Naive thymus-derived CD8-positive, alpha-beta T cell (primary cell): Measurements from ENCODE around the gene PRODH2. TPM values are rescaled to one million over a fixed set of nuclear protein-coding genes. Genes with fewer than 3 reads are reported as not detected.
A peak's percentile ranks its signal among the peaks of the same experiment; 100 is the strongest.

Experiments
- ATAC-seq, 2 donors: fragments of 150-1000 bp; cut with Tn5 transposase in 1 of 2; sonication (Bioruptor Pico), chemical (Tn5 transposase) in 1 of 2; 1 replicate in 1 of 2; 2 replicates in 1 of 2; pipeline ENCODE4 v1.10.0; 2021; ENCODE audit warnings: mild to moderate bottlenecking in 2 of 2, moderate library complexity in 2 of 2
- POLR2A ChIA-PET: fragments of 350-600 bp; sonication (Branson Sonifier 250); formaldehyde crosslinking; loops from one replicate; lab custom pipeline; 2021; ENCODE audit warnings: antibody characterized with exemption; lab: Charles Lee
- DNase-seq, 10 donors: peaks; one replicate each; pipeline versions ENCODE4 v3.0.0 to v3.0.0-alpha.2; 2020 to 2022
- H3K27ac Mint-ChIP-seq, 10 donors: one replicate each; pipeline ENCODE4 v1.8.0; 2020 to 2022; ENCODE audit warnings: mild to moderate bottlenecking in 10 of 10, mixed read lengths in 10 of 10, moderate library complexity in 4 of 10, inconsistent platforms in 1 of 10
- H3K27me3 Mint-ChIP-seq, 5 donors: one replicate each; pipeline ENCODE4 v1.8.0; 2021 to 2022; ENCODE audit warnings: mixed read lengths in 5 of 5
- H3K36me3 Mint-ChIP-seq, 3 donors: one replicate each; pipeline ENCODE4 v1.8.0; 2020 to 2022; ENCODE audit warnings: mixed read lengths in 3 of 3, mild to moderate bottlenecking in 2 of 3, inconsistent platforms in 1 of 3
- H3K4me1 Mint-ChIP-seq, 4 donors: one replicate each; pipeline ENCODE4 v1.8.0; 2021 to 2022; ENCODE audit warnings: mixed read lengths in 4 of 4
- H3K4me3 Mint-ChIP-seq, 10 donors: one replicate each; pipeline ENCODE4 v1.8.0; 2020 to 2022; ENCODE audit warnings: mild to moderate bottlenecking in 10 of 10, mixed read lengths in 10 of 10, moderate library complexity in 6 of 10, inconsistent platforms in 1 of 10
- H3K9me3 Mint-ChIP-seq, 9 donors: one replicate each; pipeline ENCODE4 v1.8.0; 2020 to 2022; ENCODE audit warnings: mixed read lengths in 9 of 9, mild to moderate bottlenecking in 3 of 9, inconsistent platforms in 1 of 9, moderate library complexity in 1 of 9
- polyA plus RNA-seq, 3 donors: library from polyadenylated mRNA; unstranded; fragments of 300-500 nt; fragmentation: Illumina TruSeq; gene quantifications; one replicate each; pipeline ENCODE4 v1.2.3, GENCODE V29; 2021
- total RNA-seq, 8 experiments: library from RNA in 2 of 8; stranded (reverse) in 2 of 8; gene quantifications; one replicate each; pipeline ENCODE4 v1.2.3 and lab custom pipeline; 2021 to 2026

Gene PRODH2
- total and polyA plus RNA-seq, 5 experiments from 2014 or later: not detected

DNA sequence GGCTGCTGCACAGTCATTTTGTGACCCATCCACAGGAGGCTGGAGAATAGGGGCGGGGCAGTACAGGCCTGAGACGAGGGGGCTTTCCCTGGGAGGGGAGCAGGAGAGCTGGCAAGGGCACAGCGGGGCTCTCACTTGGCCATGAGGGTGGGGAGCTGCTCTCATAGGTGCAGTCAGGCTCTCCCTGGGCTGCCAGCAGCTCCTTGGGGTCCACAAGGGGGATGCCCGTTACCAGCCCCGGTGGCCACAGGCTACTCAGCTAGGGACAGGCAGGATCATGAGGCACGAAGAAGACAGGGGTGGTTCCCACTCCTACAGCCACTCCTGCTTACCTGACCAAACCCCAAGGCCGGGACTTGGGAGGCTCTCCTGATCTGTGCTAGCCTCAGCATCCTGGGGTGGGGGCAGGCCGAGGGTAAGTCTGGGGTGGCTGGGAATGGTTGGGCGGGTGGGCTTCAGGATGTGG is 20.8 kb downstream of the PRODH2 start:
- DNase-seq: no peak
- peaks cover 0 to 4% (median 3%) of the 10 kb centered on the region in 4 donors for H3K4me1 Mint-ChIP-seq
- peak overlapping the region in 1 of 10 donors; percentile 71 for H3K27ac Mint-ChIP-seq
- no peak for ATAC-seq
- H3K27me3 Mint-ChIP-seq: peaks cover 15 to 33% (median 25%) of the 10 kb centered on the region in 5 donors
- no peaks in the 10 kb centered on the region for H3K36me3 Mint-ChIP-seq
- H3K9me3 Mint-ChIP-seq: no peaks in the 10 kb centered on the region
- no peak overlapping the region for H3K4me3 Mint-ChIP-seq
- POLR2A ChIA-PET: no interaction called here

DNA sequence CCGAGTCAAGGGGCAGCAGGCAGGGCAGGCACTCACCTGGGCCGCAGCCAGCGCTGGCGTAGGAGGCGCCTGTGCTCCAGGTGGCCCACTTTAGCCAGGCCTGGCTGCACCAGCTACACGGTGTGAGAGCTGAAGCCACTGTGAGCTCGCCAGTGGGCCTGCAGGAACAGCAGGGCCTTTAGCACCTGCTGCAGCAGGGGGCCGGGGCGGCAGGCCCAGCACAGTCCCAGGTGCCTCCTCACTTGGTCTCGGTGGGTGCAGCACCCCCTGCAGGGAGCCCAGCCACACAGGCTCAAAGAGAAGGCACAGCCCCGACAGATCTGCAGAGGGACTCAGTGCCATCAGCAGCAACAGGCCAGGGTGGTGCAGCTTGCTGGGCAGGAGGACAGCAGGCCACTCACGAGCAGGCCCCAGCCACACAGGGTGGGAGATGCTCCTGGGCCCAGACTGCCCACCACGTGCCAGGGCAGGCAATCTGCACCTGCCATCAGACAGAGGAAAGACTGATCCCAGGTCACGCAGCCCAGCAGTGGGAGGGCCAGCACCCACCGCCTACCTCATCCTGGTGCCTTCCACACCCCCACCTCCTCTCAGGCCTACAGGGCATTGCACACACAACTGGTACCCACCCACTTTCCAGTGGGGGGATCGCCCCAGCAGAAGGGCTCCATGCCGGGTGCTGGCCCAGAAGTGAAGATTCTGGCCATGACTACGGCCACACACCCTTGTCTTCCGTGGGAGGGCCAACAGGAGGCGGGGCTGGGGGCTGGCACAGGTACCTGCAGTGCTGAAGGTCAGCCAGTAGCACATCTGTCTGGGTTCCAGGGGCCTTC is 21.4 kb downstream of the PRODH2 start:
- no peak overlapping the region for H3K27ac Mint-ChIP-seq
- H3K4me3 Mint-ChIP-seq: no peak overlapping the region
- POLR2A ChIA-PET: no interaction called here
- H3K9me3 Mint-ChIP-seq: no peaks in the 10 kb centered on the region
- H3K4me1 Mint-ChIP-seq: peaks cover 0 to 2% (median 0%) of the 10 kb centered on the region in 4 donors
- H3K36me3 Mint-ChIP-seq: no peaks in the 10 kb centered on the region
- ATAC-seq (peak in 1 of 2 donors; percentile 39), DNase-seq (peak in 1 of 10 donors; percentile 5)
- peaks cover 10 to 26% (median 18%) of the 10 kb centered on the region in 5 donors for H3K27me3 Mint-ChIP-seq

DNA sequence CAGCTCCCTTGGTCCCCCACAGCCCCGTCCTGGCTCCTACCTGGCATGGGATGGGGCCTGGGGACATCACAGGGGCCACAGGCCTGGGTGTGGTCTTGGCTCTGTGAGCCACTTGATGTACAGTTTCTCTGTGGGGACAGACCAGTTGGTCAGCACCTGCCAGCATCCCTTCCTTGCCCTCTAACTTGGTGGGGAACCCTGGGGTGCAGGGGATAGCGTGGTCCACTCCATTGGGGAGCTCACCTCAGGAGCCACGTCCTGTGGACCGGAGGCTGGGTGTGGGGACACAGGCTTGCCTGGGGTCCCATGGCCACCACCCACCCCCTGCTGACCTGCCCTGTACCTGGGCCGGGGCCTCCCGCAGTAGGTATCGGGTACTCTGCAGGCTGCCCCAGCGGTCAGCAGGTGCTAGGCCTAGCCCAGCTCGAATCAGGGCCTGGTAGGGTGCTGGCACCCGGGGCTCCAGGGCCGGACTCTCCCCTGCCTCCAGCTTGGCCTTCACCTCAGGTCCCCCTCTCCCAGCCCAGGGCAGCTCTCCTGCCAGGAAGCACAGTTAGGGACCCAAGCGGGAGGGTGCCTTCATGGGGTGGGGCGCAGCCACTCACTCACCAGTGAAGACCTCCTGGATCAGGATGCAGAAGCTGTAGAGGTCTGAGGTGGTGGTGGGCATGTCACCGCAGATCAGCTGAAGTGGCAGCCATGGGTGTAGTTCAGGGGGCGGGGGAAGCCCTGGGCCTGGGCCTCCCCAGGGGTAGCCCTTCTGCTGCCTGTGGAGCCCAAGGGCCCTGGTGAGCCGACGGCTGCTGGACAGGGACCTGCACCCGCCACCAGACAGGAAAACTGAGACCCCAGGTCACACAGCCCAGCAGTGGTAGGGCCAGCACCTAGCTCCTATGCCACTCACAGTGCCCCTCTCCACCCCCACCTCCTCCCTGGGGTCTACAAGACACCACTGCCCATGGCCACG is 22.4 kb downstream of the PRODH2 start:
- POLR2A ChIA-PET: no interaction called here

DNA sequence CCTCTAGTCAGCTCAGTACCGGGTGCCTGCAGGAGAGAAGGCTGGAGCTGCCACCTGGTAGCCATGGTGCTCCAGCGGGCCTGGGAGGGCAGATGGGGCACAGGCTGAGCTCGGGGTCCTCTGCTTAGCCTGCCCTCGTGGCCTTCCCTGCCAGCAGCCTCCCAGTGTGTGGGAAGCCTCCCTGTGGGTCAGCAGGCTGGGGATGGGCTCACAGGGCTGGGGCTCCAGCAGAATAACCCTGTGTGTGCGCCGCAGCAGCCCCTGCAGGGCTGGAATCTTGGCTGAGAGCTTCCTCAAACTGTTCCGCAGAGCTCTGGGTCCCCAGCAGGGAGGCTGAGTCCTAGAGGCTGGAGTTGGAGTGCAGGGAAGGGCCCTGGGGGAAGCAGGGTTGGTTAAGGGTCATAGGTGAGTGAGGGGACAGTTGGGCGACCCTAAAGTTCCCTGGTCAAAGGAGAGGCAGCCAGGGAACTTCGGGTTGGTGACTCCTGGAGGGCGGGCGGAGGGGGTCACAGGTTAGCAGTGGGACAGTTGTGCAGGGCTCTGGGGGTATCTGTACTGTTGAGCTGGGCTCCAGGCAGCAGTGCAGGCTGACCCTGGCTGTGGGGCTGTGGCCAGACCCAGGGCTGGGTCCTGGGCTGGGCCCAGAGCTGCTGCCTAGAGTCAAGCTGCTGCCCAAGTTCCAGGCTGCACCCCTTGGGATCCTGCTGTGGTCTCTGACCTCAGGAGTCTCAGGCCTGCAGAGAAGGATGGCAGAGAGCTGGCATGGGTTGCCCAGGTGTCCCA is 23.3 kb downstream of the PRODH2 start:
- no peak for DNase-seq
- Mint-ChIP-seq H3K9me3 (no peaks in the 10 kb centered on the region), H3K27me3 (peaks cover 6 to 21% (median 12%) of the 10 kb centered on the region in 5 donors), H3K27ac (no peak overlapping the region), H3K36me3 (no peaks in the 10 kb centered on the region), H3K4me1 (peaks cover 0 to 4% (median 0%) of the 10 kb centered on the region in 4 donors), H3K4me3 (no peak overlapping the region)
- POLR2A ChIA-PET: no interaction called here
- no peak for ATAC-seq

More for the DNA sequence above, 22.4 kb downstream of the PRODH2 start:
- Mint-ChIP-seq H3K27ac (no peak overlapping the region), H3K36me3 (no peaks in the 10 kb centered on the region), H3K4me1 (peaks cover 0 to 4% (median 0%) of the 10 kb centered on the region in 4 donors), H3K27me3 (peaks cover 6 to 21% (median 14%) of the 10 kb centered on the region in 5 donors), H3K4me3 (no peak overlapping the region), H3K9me3 (no peaks in the 10 kb centered on the region)
- ATAC-seq (no peak), DNase-seq (no peak)

DNA sequence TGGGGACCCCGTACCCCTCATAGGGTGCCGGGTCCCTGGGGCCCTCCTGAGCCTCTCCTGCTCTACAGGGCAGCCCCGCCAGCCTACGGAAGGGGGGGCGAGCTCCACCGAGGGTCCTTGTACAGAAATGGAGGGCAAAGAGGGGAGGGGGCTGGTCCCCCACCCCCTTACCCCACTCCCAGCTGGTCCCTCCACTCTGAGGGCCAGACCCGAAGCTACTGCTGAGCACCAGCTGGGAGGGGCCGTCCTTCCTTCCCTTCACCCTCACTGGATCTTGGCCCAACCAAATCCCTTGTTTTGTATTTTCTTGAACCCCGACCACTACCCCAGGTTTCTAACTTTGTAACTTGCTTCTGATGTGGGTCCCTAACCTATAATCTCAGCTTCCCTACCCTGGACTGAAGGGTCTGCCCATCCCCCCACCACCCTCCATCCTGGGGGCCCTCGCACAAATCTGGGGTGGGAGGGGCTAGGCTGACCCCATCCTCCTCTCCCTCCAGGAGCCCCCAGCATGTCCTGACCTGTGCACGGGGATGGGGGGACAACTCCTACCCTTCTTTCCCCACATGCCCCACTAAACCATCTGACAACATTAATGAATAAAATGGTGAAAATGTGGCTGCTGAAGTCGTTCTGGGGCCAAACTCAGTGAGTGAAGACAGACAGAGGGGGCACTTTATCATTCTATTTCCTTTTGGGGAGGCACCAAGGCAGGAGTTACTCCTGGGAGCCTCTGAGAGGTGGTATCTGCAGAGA is 24.3 kb downstream of the PRODH2 start:
- H3K27me3 Mint-ChIP-seq: peaks cover 2 to 11% (median 7%) of the 10 kb centered on the region in 5 donors
- peaks cover 0 to 2% (median 0%) of the 10 kb centered on the region in 4 donors for H3K4me1 Mint-ChIP-seq
- no peak for DNase-seq
- H3K27ac Mint-ChIP-seq: no peak overlapping the region
- H3K9me3 Mint-ChIP-seq: no peaks in the 10 kb centered on the region
- POLR2A ChIA-PET: no interaction called here
- H3K36me3 Mint-ChIP-seq: no peaks in the 10 kb centered on the region
- ATAC-seq: no peak
- no peak overlapping the region for H3K4me3 Mint-ChIP-seq

DNA sequence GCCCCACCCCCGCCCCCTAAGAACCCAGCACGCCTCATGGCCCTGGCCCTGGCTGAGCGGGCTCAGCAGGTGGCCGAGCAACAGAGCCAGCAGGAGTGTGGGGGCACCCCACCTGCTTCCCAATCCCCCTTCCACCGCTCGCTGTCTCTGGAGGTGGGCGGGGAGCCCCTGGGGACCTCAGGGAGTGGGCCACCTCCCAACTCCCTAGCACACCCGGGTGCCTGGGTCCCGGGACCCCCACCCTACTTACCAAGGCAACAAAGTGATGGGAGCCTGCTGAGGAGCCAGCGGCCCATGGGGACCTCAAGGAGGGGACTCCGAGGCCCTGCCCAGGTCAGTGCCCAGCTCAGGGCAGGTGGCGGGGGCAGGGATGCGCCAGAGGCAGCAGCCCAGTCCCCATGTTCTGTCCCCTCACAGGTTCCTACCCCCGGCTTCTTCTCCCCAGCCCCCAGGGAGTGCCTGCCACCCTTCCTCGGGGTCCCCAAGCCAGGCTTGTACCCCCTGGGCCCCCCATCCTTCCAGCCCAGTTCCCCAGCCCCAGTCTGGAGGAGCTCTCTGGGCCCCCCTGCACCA is 25.3 kb downstream of the PRODH2 start:
- Mint-ChIP-seq H3K4me1 (peaks cover 0 to 2% (median 0%) of the 10 kb centered on the region in 4 donors), H3K4me3 (no peak overlapping the region), H3K27ac (no peak overlapping the region), H3K9me3 (no peaks in the 10 kb centered on the region), H3K27me3 (peaks cover 0 to 3% (median 3%) of the 10 kb centered on the region in 5 donors), H3K36me3 (no peaks in the 10 kb centered on the region)
- ATAC-seq (no peak), DNase-seq (no peak)
- POLR2A ChIA-PET: no interaction called here

DNA sequence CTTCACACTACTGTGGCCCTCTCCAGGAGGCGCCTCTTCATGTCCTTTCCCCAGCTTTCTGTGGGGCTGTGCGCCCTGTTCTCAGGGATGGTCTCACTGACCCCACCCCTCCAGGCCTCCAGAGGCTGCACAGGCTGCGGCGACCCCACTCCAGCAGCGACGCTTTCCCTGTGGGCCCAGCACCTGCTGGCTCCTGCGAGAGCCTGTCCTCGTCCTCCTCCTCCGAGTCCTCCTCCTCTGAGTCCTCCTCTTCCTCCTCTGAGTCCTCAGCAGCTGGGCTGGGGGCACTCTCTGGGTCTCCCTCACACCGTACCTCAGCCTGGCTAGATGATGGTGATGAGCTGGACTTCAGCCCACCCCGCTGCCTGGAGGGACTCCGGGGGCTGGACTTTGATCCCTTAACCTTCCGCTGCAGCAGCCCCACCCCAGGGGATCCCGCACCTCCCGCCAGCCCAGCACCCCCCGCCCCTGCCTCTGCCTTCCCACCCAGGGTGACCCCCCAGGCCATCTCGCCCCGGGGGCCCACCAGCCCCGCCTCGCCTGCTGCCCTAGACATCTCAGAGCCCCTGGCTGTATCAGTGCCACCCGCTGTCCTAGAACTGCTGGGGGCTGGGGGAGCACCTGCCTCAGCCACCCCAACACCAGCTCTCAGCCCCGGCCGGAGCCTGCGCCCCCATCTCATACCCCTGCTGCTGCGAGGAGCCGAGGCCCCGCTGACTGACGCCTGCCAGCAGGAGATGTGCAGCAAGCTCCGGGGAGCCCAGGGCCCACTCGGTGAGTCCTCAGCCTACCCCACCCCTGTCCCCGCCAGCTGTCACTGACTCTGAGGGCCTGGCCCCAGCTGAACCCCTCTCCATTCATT is 26.1 kb downstream of the PRODH2 start:
- no peaks in the 10 kb centered on the region for H3K9me3 Mint-ChIP-seq
- POLR2A ChIA-PET: no interaction called here
- no peak overlapping the region for H3K4me3 Mint-ChIP-seq
- DNase-seq (no peak), ATAC-seq (no peak)
- H3K27ac Mint-ChIP-seq: peak overlapping the region in 2 of 10 donors; percentile 30 to 79
- no peaks in the 10 kb centered on the region for H3K36me3 Mint-ChIP-seq
- H3K4me1 Mint-ChIP-seq: peaks cover 0 to 2% (median 0%) of the 10 kb centered on the region in 4 donors
- H3K27me3 Mint-ChIP-seq: no peaks in the 10 kb centered on the region

DNA sequence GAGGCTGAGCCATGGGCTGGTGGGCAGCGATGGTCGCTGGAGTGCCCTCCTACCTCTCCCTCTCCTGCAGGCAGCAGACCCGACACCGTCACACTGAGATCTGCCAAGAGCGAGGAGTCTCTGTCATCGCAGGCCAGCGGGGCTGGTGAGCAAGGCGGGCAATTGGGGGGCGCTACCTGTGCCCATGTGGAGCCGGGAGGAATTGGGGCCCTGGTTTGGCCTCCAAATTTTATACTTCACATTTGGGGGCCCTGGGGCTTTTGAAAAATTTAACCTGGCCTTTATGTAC is 27.4 kb downstream of the PRODH2 start:
- POLR2A ChIA-PET: no interaction called here
- Mint-ChIP-seq H3K36me3 (peaks cover 0 to 2% (median 0%) of the 10 kb centered on the region in 3 donors), H3K27ac (no peak overlapping the region), H3K27me3 (no peaks in the 10 kb centered on the region), H3K4me3 (no peak overlapping the region), H3K9me3 (no peaks in the 10 kb centered on the region), H3K4me1 (peaks cover 0 to 2% (median 0%) of the 10 kb centered on the region in 4 donors)
- no peak for DNase-seq
- ATAC-seq: no peak

DNA sequence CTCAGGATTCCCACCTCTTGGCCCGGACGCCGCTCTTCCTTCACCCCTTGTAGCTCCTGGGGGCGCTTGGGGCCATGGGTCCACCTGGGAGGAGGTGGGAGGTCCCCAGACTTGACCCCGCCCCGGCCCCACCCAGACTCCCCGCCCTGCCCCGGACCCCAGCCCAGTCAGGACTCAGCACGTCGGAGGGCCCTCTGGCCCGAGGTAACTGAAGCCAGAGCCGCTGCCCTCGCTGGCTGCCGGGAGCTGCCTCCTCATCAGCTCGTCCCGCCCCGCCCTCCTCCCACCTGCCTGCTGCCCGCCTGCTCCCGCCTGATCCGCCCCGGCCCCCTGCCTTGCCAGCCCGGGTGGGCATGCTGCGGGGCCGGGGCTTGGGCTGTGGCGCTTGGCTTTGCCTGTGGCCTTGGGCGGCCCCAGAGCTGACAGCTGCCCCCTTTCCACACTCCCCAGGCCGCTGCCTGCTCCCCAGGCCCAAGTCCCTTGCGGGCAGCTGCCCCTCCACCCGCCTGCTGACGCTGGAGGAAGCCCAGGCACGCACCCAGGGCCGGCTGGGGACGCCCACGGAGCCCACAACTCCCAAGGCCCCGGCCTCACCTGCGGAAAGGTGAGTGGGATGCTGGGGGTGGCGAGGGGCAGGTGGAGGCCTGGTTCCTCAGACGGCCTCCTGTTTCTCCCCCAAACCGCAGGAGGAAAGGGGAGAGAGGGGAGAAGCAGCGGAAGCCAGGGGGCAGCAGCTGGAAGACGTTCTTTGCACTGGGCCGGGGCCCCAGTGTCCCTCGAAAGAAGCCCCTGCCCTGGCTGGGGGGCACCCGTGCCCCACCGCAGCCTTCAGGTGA is 27.9 kb downstream of the PRODH2 start:
- no peak for ATAC-seq

More for the DNA sequence above, 27.9 kb downstream of the PRODH2 start:
- no peak overlapping the region for H3K27ac Mint-ChIP-seq
- H3K27me3 Mint-ChIP-seq: no peaks in the 10 kb centered on the region
- H3K36me3 Mint-ChIP-seq: peaks cover 0 to 2% (median 0%) of the 10 kb centered on the region in 3 donors
- H3K4me1 Mint-ChIP-seq: peaks cover 0 to 2% (median 0%) of the 10 kb centered on the region in 4 donors
- POLR2A ChIA-PET: no interaction called here
- no peak overlapping the region for H3K4me3 Mint-ChIP-seq
- no peaks in the 10 kb centered on the region for H3K9me3 Mint-ChIP-seq
- DNase-seq: no peak
